ENCODE results near the gene TAL1.
A peak's percentile ranks its signal among the peaks of the same experiment; 100 is the strongest.
"Not testable (repeated sequence)": the region's sequence is repeated elsewhere in the genome, so short reads cannot be mapped to it uniquely, and the experiment has no call there.

The TAL1 gene

GRCh38 chr1:47210666-47211065 lies 21.4 kb downstream of the TAL1 start:
- no peak for DNase-seq

- no peak for DNase-seq
Observed at GRCh38 chr1:47209725-47210325, 22.2 kb downstream of the TAL1 start.

GRCh38 chr1:47209091-47209490 lies 22.9 kb downstream of the TAL1 start:
- no peak for DNase-seq

GRCh38 chr1:47208374-47208850 lies 23.6 kb downstream of the TAL1 start:
- DNase-seq = no peak

- DNase-seq = peak; percentile 16
Observed at GRCh38 chr1:47207803-47208373, 24.1 kb downstream of the TAL1 start.

- no peak for DNase-seq
Observed at GRCh38 chr1:47205918-47206317, 26.1 kb downstream of the TAL1 start.

- DNase-seq = not testable (repeated sequence)
Observed at GRCh38 chr1:47203504-47203903, 28.5 kb downstream of the TAL1 start.

- DNase-seq = no peak
Observed at GRCh38 chr1:47201179-47201578, 30.8 kb downstream of the TAL1 start.

GRCh38 chr1:47198214-47198613 lies 33.8 kb downstream of the TAL1 start:
- no peak for DNase-seq

- no peak for DNase-seq
Observed at GRCh38 chr1:47196622-47197021, 35.4 kb downstream of the TAL1 start.

GRCh38 chr1:47195981-47196380 lies 36.0 kb downstream of the TAL1 start:
- DNase-seq = not testable (repeated sequence)

GRCh38 chr1:47194311-47194710 lies 37.7 kb downstream of the TAL1 start:
- no peak for DNase-seq

- DNase-seq = not testable (repeated sequence)
Observed at GRCh38 chr1:47193496-47193895, 38.5 kb downstream of the TAL1 start.

GRCh38 chr1:47192458-47193384 lies 39.3 kb downstream of the TAL1 start:
- peak; percentile 64 for DNase-seq

- no peak for DNase-seq
Observed at GRCh38 chr1:47191940-47192457, 40.0 kb downstream of the TAL1 start.

- no peak for DNase-seq
Observed at GRCh38 chr1:47190857-47191256, 41.2 kb downstream of the TAL1 start.

- DNase-seq = no peak
Observed at GRCh38 chr1:47190509-47190855, 41.5 kb downstream of the TAL1 start.

- DNase-seq = no peak
Observed at GRCh38 chr1:47189844-47190508, 42.0 kb downstream of the TAL1 start, which contains the start of gene PDZK1IP1. Gene PDZK1IP1, minus strand, starts transcription at chr1:47190036. Its CDS starts 104 bp downstream, at chr1:47189932.

- no peak for DNase-seq
Observed at GRCh38 chr1:47188791-47189785, 42.9 kb downstream of the TAL1 start.

- DNase-seq = no peak
Observed at GRCh38 chr1:47187926-47188250, 44.1 kb downstream of the TAL1 start.

GRCh38 chr1:47187231-47187925 lies 44.6 kb downstream of the TAL1 start:
- DNase-seq = no peak
